ENCODE measurements around the gene ATP6V0E1. TPM values are rescaled to one million over a fixed set of nuclear protein-coding genes. Genes with fewer than 3 reads are reported as not detected.

ATP6V0E1 gene
- 182 and 291 TPM in 2 replicates for total RNA-seq

DNA sequence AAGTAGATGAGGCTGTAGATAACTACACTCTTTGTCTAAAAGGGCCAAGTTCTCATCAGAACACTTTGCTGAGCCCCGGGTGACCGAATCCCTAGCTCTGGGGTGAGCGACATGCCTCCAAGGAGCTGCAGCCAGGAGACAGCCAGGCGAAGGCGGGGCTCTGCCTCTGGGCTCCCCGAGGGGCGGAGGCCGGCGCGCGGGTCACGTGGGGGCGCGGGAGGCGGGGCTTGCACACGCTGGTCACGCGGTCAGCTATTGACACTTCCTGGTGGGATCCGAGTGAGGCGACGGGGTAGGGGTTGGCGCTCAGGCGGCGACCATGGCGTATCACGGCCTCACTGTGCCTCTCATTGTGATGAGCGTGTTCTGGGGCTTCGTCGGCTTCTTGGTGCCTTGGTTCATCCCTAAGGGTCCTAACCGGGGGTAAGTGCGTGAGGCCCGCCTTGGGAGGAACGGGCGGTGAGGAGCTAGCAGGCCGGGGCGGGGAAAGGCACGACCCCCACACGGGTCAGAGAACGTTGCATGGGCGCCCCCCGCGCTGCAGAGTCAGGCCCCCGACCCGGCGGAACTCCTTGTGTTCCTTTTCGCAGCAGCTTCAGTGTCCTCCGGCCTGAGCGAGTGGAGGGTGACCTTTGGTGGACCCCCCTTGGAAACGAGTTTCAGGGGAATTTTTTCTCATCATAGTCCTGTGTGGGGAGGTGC, at the start of gene ATP6V0E1:
Gene ATP6V0E1 (plus strand): TSS at position 230 of the 702 bp plus-strand sequence. CDS start 90 bp downstream, at position 320.

DNA sequence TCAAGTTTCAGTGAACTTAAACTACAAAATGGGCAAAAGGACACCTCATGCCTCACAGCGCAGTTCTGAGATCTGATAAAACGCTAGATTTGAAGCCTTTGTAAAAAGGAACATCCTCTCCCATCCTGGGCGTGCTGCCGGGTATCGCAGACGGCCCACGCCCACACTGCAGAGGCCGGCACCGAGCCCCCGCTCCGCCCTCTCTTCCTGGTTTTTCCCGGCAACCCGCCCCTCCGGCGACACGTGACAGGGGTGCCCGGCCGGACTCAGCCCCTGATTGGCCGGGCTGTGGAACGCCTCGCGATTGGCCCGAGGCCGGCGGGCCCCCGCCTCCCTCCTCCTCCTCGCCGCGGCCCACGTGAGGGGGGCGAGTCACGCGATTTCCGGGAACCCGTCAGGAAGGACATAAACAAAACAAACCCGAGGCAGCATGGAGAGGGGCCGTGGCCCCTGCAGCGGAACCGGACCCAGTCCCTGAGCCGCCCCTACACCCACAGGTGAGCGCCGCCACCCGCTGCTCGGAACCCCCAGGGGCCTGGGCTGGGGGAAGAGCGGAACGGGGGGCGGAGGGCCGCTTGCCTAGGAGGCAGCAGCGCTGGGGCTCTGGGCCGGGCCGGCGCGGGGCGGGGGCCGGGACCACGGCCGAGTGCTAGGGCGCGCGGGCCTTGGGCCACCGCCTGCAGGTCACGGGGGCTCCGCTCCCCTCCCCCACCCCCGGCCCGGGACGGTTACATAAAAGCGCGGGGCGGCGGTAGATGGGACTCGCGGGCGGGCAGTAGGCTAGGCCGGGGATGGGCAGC, 72.6 kb downstream of the ATP6V0E1 start, which contains the start of gene CREBRF:
Gene CREBRF (plus strand): TSS at position 370 of the 800 bp plus-strand sequence. CDS start 24,424 bp downstream, outside the sequence.

Other genes starting within 250 kb of the ATP6V0E1 start
- 39.8 and 60.9 TPM in 2 replicates for gene DUSP1, start 212.6 kb upstream of the ATP6V0E1 start, total RNA-seq
- 145 and 257 TPM in 2 replicates for gene ERGIC1, start 149.5 kb upstream of the ATP6V0E1 start, total RNA-seq
- gene RPL26L1, start 24.3 kb upstream of the ATP6V0E1 start, total RNA-seq, result 43.6 and 47.2 TPM in 2 replicates
- 10.0 and 15.7 TPM in 2 replicates for gene CREBRF, start 72.6 kb downstream of the ATP6V0E1 start, total RNA-seq
- 20.1 and 25.8 TPM in 2 replicates for gene BNIP1, start 160.8 kb downstream of the ATP6V0E1 start, total RNA-seq

Data from smooth muscle cell of the umbilical artery (primary cell).